ENCODE data around the gene ZBED3. TPM values are rescaled to one million over a fixed set of nuclear protein-coding genes. Genes with fewer than 3 reads are reported as not detected.

The ZBED3 gene
- total RNA-seq, 5 donors from 2014 or later (not counting 1 experiment from before 2014, with no cell fraction given): 2.9 to 5.1 (median 4.3) TPM

DNA sequence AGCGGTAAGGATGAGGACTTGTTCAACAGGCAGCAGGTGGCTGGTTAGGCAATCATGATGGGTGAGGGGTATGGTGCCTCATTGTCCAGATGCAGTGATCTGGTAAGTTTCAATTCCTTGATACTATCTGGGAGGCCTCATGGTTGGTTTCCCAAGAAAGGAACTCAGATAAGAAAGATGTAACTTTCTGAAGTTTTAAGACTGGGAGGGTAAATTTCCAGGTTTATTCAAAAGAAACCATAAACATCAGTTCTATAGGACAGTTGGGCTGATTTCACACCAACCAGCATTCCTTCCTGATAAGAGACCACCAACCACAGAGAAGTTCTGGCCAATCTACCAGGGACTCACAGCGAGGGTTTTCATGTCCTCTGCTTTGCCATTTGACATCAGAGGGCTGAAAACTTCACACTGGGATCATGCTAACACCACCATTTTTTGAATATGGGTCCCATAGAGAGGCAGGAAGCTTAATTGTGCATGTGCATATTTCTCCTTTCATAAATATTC lies 57.7 kb downstream of the ZBED3 start:
- no peak for DNase-seq
- Mint-ChIP-seq H3K4me1 (peaks cover 28 to 41% (median 40%) of the 10 kb centered on the region in 3 donors), H3K9me3 (peaks cover 6 to 12% (median 10%) of the 10 kb centered on the region in 3 donors), H3K36me3 (peaks cover 4% of the 10 kb centered on the region), H3K27ac (peak overlapping the region; percentile 90 to 94), H3K4me3 (peak overlapping the region; percentile 76 to 96 (median 94)), H3K27me3 (no peaks in the 10 kb centered on the region)
- H3K27me3 ChIP-seq (replicated peaks in 1 of 2; ENCODE audit: control insufficient read depth in 2 of 2, extremely low read depth in 1 of 2, insufficient read depth in 2 of 2, low read length in 1 of 2): peaks cover 0 to 1% of the 10 kb centered on the region in 2 experiments
- peaks cover 8% of the 10 kb centered on the region for H3K9me3 ChIP-seq
- ChIA-PET POLR2A (no interaction called here), CTCF (interaction anchor here (0.6 to 2.0 kb wide), 6 partner anchors 13 to 463 kb away, joined by 3 to 9 read pairs (median 4); partner anchors contain the start of gene WDR41 (in 1 of the 2))
- peaks cover 0 to 8% of the 10 kb centered on the region in 2 donors for H3K36me3 ChIP-seq (ENCODE audit: control insufficient read depth in 2 of 2, extremely low read depth in 1 of 2, insufficient read depth in 1 of 2, low read length in 1 of 2)
- peaks cover 4 to 17% of the 10 kb centered on the region in 2 experiments for H3K4me1 ChIP-seq (ENCODE audit: control insufficient read depth in 1 of 2, extremely low read depth in 1 of 2, insufficient read depth in 2 of 2, low read length in 2 of 2)
- no peak for ATAC-seq (replicated peaks in 1 of 4)
- WGBS (ENCODE audit: insufficient coverage): 100% methylated on average over 1 of the region's 2 CpGs
- H3K4me3 ChIP-seq (ENCODE audit: control insufficient read depth in 1 of 2, extremely low read depth in 1 of 2, low read length in 1 of 2): peak overlapping the region in 1 of 2 donors; percentile 89
- H3K27ac ChIP-seq (ENCODE audit: low read length): peak overlapping the region; percentile 35

DNA sequence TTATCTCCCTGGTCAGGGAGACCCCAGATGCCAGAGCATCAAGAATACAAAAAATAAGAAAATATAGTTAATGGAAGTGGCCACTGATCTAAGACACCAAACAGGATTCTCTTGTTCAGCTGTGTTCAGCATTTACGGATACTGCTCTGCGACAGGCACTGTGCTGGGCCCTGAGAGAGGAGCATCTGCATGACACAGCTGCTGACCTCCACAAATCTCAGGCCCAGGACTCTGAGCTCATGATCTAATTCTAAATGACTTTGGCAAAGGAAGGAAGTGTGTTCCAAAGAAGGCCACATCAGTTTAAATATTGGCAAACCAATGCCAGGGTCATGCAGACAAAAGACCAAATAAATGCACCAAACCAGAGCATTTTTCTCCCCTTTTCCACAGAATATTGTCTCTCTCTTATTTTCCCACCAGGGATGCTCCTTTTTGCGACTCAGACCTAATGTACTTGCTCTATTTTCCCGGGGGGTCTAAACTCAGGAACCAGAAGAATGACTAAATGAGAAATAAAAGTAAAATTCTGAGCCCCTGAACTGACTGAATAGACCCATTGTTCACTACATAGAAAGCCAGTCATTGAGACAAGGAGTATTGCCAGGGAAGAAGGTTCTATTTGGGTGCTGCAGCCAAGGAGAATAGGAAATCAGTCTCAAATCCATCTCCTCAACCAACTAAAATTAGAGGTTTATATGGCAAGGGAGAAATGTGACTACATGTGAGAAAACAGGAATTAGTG lies 58.3 kb downstream of the ZBED3 start:
- no peaks in the 10 kb centered on the region for H3K27me3 Mint-ChIP-seq
- peaks cover 26 to 39% (median 35%) of the 10 kb centered on the region in 3 donors for H3K4me1 Mint-ChIP-seq
- Histone ChIP-seq H3K9me3 (peaks cover 8% of the 10 kb centered on the region), H3K4me1 (ENCODE audit: control insufficient read depth in 1 of 2, extremely low read depth in 1 of 2, insufficient read depth in 2 of 2, low read length in 2 of 2) (peaks cover 4 to 17% of the 10 kb centered on the region in 2 experiments), H3K36me3 (ENCODE audit: control insufficient read depth in 2 of 2, extremely low read depth in 1 of 2, insufficient read depth in 1 of 2, low read length in 1 of 2) (peaks cover 0 to 3% of the 10 kb centered on the region in 2 donors), H3K4me3 (ENCODE audit: control insufficient read depth in 1 of 2, extremely low read depth in 1 of 2, low read length in 1 of 2) (no peak overlapping the region), H3K27ac (ENCODE audit: low read length) (no peak overlapping the region), H3K27me3 (replicated peaks in 1 of 2; ENCODE audit: control insufficient read depth in 2 of 2, extremely low read depth in 1 of 2, insufficient read depth in 2 of 2, low read length in 1 of 2) (peaks cover 0 to 4% of the 10 kb centered on the region in 2 experiments)
- peaks cover 3% of the 10 kb centered on the region for H3K36me3 Mint-ChIP-seq
- POLR2A ChIA-PET: no interaction called here
- peak overlapping the region; percentile 25 to 94 for H3K27ac Mint-ChIP-seq
- DNase-seq: no peak
- ATAC-seq (replicated peaks in 1 of 4): no peak
- CTCF ChIA-PET: no interaction called here
- peaks cover 6 to 12% (median 10%) of the 10 kb centered on the region in 3 donors for H3K9me3 Mint-ChIP-seq
- 93% methylated on average over 2 of the region's 4 CpGs for WGBS (ENCODE audit: insufficient coverage)
- H3K4me3 Mint-ChIP-seq: peak overlapping the region; percentile 41 to 76 (median 44)

DNA sequence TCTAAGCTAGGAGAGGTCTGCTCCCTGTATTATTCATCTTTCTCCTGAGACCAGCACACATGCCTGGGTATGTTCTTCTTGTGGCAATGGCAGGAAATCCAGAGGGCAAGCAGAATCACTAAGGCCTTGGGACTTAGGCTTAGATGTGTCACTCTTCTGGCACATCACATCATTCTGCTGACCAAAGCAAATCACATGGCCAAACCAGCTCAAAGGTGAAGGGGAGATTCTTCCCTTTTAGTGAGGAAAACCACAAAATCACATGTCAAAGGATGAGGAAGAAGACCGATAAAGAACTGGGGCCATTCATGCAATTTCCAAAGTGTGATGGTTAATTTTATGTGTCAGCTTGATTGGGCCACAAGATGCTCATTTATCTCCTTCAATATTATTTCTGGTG lies 62.6 kb downstream of the ZBED3 start:
- no peak for DNase-seq
- Mint-ChIP-seq H3K36me3 (peaks cover 3% of the 10 kb centered on the region), H3K27ac (no peak overlapping the region), H3K4me1 (peaks cover 0 to 4% (median 2%) of the 10 kb centered on the region in 3 donors), H3K4me3 (no peak overlapping the region), H3K9me3 (peaks cover 6 to 12% (median 10%) of the 10 kb centered on the region in 3 donors), H3K27me3 (peaks cover 17 to 26% of the 10 kb centered on the region in 2 donors)
- ChIA-PET POLR2A (no interaction called here), CTCF (interaction anchor here in 1 of 2 donors (0.5 kb wide), 1 partner anchor 425 kb away, joined by 3 read pairs; no protein-coding TSS in a partner anchor)
- H3K4me1 ChIP-seq (ENCODE audit: control insufficient read depth in 1 of 2, extremely low read depth in 1 of 2, insufficient read depth in 2 of 2, low read length in 2 of 2): peaks cover 0 to under 1% of the 10 kb centered on the region in 2 experiments
- H3K36me3 ChIP-seq (ENCODE audit: control insufficient read depth in 2 of 2, extremely low read depth in 1 of 2, insufficient read depth in 1 of 2, low read length in 1 of 2): no peaks in the 10 kb centered on the region
- H3K9me3 ChIP-seq: peaks cover 8% of the 10 kb centered on the region
- no peak overlapping the region for H3K27ac ChIP-seq (ENCODE audit: low read length)
- peaks cover 0 to 11% of the 10 kb centered on the region in 2 experiments for H3K27me3 ChIP-seq (replicated peaks in 1 of 2; ENCODE audit: control insufficient read depth in 2 of 2, extremely low read depth in 1 of 2, insufficient read depth in 2 of 2, low read length in 1 of 2)
- ATAC-seq (replicated peaks in 1 of 4): no peak
- no peak overlapping the region for H3K4me3 ChIP-seq (ENCODE audit: control insufficient read depth in 1 of 2, extremely low read depth in 1 of 2, low read length in 1 of 2)
- no CpG with 5 or more reads among the region's 1 CpG for WGBS (ENCODE audit: insufficient coverage)

DNA sequence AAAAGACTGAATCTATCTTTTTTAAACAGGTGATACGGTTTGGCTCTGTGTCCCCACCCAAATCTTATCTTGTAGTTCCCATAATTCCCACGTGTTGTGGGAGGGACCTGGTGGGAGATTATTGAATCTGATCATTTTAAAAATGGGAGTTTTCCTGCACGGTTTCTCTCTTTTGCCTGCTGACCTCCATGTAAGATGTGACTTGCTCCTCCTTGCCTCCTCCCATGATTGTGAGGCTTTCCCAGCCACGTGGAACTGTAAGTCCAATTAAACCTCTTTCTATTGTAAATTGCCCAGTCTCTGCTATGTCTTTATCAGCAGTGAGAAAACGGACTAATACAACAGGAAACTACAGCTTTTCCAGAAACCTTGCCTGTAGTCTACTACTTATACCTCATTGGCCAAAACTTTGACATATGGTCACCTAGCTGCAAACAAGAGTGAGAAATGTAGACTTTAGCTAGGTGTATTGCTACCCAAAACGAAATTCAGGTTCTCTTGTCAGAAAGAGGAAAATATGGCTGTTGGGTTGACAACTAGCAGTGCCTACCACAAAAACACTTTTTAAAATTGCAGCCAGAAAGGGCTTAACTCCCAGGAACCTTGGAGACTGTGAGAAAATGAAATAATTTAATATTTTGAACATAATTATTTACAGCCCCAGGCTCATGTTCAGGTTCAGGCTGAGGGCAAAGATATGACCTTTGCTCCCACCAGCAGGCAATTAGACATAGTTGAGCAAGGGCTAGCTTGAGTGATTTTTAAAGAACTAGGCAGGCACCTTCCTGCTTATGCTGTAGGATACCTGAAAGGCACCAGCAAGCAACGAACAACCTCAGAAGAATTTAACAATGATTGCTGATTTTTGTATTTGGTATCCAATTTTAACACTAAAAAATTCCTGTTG lies 64.3 kb downstream of the ZBED3 start:
- Mint-ChIP-seq H3K27ac (no peak overlapping the region), H3K4me3 (no peak overlapping the region), H3K4me1 (no peaks in the 10 kb centered on the region), H3K27me3 (peaks cover 23 to 32% of the 10 kb centered on the region in 2 donors), H3K36me3 (no peaks in the 10 kb centered on the region), H3K9me3 (no peaks in the 10 kb centered on the region)
- 75% methylated on average over 2 of the region's 7 CpGs for WGBS (ENCODE audit: insufficient coverage)
- Histone ChIP-seq H3K27ac (ENCODE audit: low read length) (no peak overlapping the region), H3K4me1 (ENCODE audit: control insufficient read depth in 1 of 2, extremely low read depth in 1 of 2, insufficient read depth in 2 of 2, low read length in 2 of 2) (no peaks in the 10 kb centered on the region), H3K27me3 (replicated peaks in 1 of 2; ENCODE audit: control insufficient read depth in 2 of 2, extremely low read depth in 1 of 2, insufficient read depth in 2 of 2, low read length in 1 of 2) (peaks cover 0 to 15% of the 10 kb centered on the region in 2 experiments), H3K9me3 (peaks cover 3% of the 10 kb centered on the region), H3K4me3 (ENCODE audit: control insufficient read depth in 1 of 2, extremely low read depth in 1 of 2, low read length in 1 of 2) (no peak overlapping the region), H3K36me3 (ENCODE audit: control insufficient read depth in 2 of 2, extremely low read depth in 1 of 2, insufficient read depth in 1 of 2, low read length in 1 of 2) (no peaks in the 10 kb centered on the region)
- DNase-seq (no peak), ATAC-seq (replicated peaks in 1 of 4) (no peak)
- POLR2A ChIA-PET: interaction anchor here in 1 of 2 donors (0.6 kb wide), 1 partner anchor 24 kb away, joined by 3 read pairs; no protein-coding TSS in a partner anchor
- CTCF ChIA-PET: no interaction called here

Other genes starting within 250 kb of the ZBED3 start
- 1 to 10 TPM in 1 of 5 donors, under 1 TPM in 3, not detected in 1; 0.32 to 1.1 (median 0.42) TPM for gene S100Z, start 237.3 kb downstream of the ZBED3 start, total RNA-seq
- 1 to 10 TPM in 2 of 5 donors, under 1 TPM in 3; 0.51 to 1.2 (median 0.93) TPM for gene CRHBP, start 134.2 kb downstream of the ZBED3 start, total RNA-seq
- 10 to 100 TPM; 16.7 to 32.7 (median 27.5) TPM for gene AGGF1, start 56.9 kb downstream of the ZBED3 start, total RNA-seq
- under 1 TPM in 3 of 5 donors, not detected in 2; 0.15 to 0.66 (median 0.23) TPM for gene PDE8B, start 123.4 kb upstream of the ZBED3 start, total RNA-seq

Data from T-cell (primary cell).